ENCODE data around the gene HERC6.

HERC6 gene

DNA sequence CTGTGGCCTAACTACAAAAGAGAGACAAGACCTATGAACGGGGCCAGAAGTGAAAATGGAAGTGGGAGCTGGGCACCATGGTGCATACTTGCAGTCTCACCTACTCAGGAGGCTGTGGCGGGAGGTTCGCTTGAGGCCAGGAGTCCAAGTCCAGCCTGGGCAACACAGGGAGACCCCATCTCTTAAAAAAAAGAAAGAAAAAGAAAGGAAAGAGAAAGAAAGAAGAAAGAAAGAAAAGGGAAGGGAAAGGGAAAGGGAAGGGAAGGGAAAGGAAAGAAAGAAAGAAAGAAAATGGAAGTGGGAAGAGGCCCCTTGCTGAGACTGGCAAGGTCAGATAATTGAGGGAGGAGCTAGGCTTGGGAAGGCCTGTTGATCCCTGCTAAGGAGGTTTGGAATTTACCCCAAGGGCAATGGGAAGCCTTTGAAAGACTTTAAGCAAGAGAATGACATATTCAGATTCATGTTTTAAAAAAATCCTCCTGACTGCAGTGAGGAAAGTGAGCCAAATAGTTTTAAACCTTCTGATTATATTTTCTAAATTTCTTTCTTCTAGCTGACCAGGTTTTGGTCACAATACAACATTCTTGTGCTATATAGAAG lies 60.6 kb downstream of the HERC6 start:
- no peak overlapping the region for H3K27ac ChIP-seq
- TF ChIP-seq, protein P1, sequence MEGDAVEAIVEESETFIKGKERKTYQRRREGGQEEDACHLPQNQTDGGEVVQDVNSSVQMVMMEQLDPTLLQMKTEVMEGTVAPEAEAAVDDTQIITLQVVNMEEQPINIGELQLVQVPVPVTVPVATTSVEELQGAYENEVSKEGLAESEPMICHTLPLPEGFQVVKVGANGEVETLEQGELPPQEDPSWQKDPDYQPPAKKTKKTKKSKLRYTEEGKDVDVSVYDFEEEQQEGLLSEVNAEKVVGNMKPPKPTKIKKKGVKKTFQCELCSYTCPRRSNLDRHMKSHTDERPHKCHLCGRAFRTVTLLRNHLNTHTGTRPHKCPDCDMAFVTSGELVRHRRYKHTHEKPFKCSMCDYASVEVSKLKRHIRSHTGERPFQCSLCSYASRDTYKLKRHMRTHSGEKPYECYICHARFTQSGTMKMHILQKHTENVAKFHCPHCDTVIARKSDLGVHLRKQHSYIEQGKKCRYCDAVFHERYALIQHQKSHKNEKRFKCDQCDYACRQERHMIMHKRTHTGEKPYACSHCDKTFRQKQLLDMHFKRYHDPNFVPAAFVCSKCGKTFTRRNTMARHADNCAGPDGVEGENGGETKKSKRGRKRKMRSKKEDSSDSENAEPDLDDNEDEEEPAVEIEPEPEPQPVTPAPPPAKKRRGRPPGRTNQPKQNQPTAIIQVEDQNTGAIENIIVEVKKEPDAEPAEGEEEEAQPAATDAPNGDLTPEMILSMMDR (conservative IDR thresholded peaks at IDR 0.05): no peak
- TF ChIP-seq ZFX (IDR thresholded peaks at IDR 0.05): no peak

DNA sequence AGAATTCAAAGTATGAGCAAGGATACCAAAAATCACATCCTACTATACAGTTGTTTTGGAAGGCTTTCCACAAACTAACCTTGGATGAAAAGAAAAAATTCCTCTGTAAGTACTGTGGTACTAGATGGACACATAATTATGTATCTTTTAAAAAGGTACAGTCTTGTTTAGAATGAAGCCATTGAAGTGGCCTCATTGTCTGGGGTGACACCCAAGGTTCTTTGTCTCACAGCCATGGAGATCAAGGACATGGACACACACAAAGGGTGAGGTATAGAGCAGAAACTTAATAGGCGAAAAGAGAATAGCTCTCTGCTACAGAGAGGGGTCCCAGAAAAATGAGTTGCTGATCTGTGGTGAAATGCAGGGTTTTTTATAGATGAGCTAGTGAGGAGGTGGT lies 61.5 kb downstream of the HERC6 start:
- TF ChIP-seq ZFX (IDR thresholded peaks at IDR 0.05): no peak
- TF ChIP-seq, protein P1 (conservative IDR thresholded peaks at IDR 0.05): no peak
- no peak overlapping the region for H3K27ac ChIP-seq

DNA sequence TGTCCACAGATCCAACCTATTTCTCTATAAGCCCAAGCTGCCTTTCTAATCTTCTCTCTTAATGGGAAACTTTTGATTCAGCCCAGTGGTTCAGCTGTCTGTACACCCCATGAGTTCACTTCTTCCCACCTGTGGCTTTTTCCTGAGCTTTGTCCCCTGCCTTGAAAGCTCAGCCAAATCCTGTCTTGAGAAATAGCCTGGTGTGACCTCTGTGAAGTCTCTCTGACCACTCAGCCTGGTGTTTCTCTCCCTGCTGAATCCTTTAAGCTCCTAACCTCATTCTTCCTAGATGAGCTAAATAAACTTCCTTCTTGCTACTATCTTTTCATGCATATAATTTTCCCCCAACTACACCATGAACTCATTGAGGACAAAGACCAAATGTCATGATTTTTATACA lies 63.0 kb downstream of the HERC6 start:
- TF ChIP-seq, protein P1 (conservative IDR thresholded peaks at IDR 0.05): no peak
- TF ChIP-seq ZFX (IDR thresholded peaks at IDR 0.05): no peak
- H3K27ac ChIP-seq: no peak overlapping the region

DNA sequence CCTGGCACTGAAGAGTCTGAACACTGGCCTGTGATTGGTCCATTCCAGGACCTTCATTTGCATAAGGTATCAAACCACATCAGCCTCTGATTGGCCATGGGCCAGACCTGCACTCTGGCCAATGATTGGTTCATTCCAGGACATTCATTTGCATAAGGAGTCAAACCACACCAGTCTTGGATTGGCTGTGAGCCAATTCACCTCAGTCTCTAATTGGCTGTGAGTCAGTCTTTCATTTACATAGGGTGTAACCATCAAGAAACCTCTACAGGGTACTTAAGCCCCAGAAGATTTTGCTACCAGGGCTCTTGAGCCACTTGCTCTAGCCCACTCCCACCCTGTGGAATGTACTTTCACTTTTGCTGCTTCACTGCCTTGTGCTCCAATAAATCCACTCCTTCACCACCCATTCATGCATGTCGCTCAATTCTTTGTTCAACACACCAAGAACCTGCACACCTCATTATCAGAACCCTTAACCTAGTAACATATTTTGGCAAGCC lies 64.1 kb downstream of the HERC6 start:
- no peak overlapping the region for H3K27ac ChIP-seq
- no peak for TF ChIP-seq ZFX (IDR thresholded peaks at IDR 0.05)
- TF ChIP-seq, protein P1 (conservative IDR thresholded peaks at IDR 0.05): no peak

DNA sequence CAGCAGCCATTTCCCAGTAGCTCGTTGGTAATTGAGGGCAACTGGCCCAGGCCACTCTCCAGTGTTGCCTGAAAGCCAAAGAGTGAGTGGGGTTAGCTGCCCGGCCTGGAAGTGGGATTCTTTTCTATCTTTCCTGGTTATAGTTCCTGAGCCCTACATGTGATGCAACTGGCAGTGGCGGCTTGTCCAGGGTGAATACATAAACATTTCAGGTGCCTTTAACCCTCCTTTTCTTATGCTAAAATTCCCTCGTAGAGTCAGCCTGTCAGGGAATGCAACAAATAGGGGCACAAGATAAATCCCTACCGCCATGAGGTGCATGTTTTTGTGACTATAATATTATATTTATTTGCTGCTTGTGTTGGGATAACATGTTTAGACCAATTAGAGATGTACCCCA lies 64.8 kb downstream of the HERC6 start:
- no peak for TF ChIP-seq ZFX (IDR thresholded peaks at IDR 0.05)
- TF ChIP-seq, protein P1 (conservative IDR thresholded peaks at IDR 0.05): no peak

DNA sequence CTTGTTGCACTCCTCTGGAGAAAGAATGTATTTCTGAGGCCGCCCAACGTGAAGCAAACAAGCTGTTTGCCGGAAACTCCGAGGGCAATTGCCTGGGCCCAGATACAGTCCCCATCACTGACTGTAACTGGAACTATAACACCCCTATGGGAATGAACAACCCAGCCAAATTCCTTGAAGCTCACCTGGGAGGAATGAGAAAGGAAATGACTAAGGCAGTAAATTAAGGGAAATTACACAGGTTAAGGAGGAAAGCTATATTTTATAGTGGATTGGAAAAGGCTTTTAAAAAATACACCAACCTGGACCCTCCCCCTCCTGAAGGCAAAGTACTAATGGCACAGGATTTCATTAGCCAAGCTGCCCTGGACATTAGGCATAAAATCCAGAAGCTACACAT lies 66.6 kb downstream of the HERC6 start:
- no peak overlapping the region for H3K27ac ChIP-seq
- TF ChIP-seq, protein P1 (conservative IDR thresholded peaks at IDR 0.05): no peak
- no peak for TF ChIP-seq ZFX (IDR thresholded peaks at IDR 0.05)

More for the DNA sequence above, 64.8 kb downstream of the HERC6 start:
- no peak overlapping the region for H3K27ac ChIP-seq

DNA sequence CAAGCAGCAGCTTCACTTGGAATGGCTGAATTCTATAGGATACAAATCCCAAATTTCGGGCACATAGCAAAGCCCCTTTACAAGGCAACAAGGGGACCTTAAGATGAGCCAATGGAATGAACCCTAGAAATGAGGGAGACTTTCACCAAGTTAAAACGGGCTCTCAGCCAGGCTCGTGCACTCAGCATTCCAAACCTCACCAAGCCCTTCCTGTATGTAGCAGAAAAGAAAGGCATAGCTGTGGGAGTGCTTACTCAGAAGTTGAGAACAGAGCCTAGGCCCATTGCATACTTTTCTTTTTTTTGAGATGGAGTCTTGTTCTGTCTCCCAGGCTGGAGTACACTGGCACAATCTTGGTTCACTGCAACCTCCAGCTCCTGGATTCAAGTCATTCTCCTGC lies 67.5 kb downstream of the HERC6 start:
- no peak for TF ChIP-seq ZFX (IDR thresholded peaks at IDR 0.05)
- TF ChIP-seq, protein P1 (conservative IDR thresholded peaks at IDR 0.05): no peak
- H3K27ac ChIP-seq: no peak overlapping the region

All from C4-2B (cell line).